Ascending aorta (tissue), 2 donors: ENCODE data around the gene FANCC. TPM values are rescaled to one million over a fixed set of nuclear protein-coding genes. Genes with fewer than 3 reads are reported as not detected.

Experiments used
- DNase-seq, 2 donors: peaks; one replicate each; pipeline ENCODE4 v3.0.0-alpha.2; 2019; ENCODE audit warnings: low spot score in 2 of 2
- H3K27ac ChIP-seq, 2 donors: fragments of 200-600 bp; sonication (generic); one replicate each; pipeline ENCODE4 v1.5.1; 2016 to 2017; ENCODE audit warnings: mild to moderate bottlenecking in 1 of 2
- H3K27me3 ChIP-seq: fragments of 200-600 bp; sonication (generic); one replicate; pipeline ENCODE4 v1.5.1; 2017
- H3K36me3 ChIP-seq, 2 donors: fragments of 200-600 bp; sonication (generic); one replicate each; pipeline ENCODE4 v1.5.1; 2016
- H3K4me1 ChIP-seq, 2 donors: fragments of 200-600 bp; sonication (generic); one replicate each; pipeline ENCODE4 v1.5.1; 2016 to 2017; ENCODE audit warnings: mild to moderate bottlenecking in 1 of 2
- H3K4me3 ChIP-seq, 2 donors: fragments of 200-600 bp; sonication (generic); one replicate each; pipeline ENCODE4 v1.5.1; 2016 to 2017; ENCODE audit warnings: mild to moderate bottlenecking in 1 of 2
- H3K9me3 ChIP-seq, 2 donors: fragments of 200-600 bp; sonication (generic); one replicate each; pipeline ENCODE4 v1.5.1; 2016
- intact Hi-C: fragments of 100-400 bp; cut with DNase I; formaldehyde crosslinking; loops from one replicate; pipeline ENCODE4 v1.15.1; 2023
- total RNA-seq: library from RNA; depleted of rRNA; stranded (reverse); fragments of >200 nt; gene quantifications from one replicate; pipeline ENCODE4 v1.1.0, GENCODE V29; 2016
- TF ChIP-seq, protein P1 (sequence below), 3 experiments: fragments of 200-600 bp in 2 of 3; fragments of 450-650 bp in 1 of 3; sonication (generic) in 2 of 3; IDR thresholded peaks; one replicate each; pipeline ENCODE4 v1.5.1; 2016 to 2019; ENCODE audit warnings: antibody characterized with exemption in 3 of 3, mild to moderate bottlenecking in 1 of 3, moderate library complexity in 1 of 3

Gene FANCC
- total RNA-seq, 1 donor from 2014 or later: 0.64 TPM

DNA sequence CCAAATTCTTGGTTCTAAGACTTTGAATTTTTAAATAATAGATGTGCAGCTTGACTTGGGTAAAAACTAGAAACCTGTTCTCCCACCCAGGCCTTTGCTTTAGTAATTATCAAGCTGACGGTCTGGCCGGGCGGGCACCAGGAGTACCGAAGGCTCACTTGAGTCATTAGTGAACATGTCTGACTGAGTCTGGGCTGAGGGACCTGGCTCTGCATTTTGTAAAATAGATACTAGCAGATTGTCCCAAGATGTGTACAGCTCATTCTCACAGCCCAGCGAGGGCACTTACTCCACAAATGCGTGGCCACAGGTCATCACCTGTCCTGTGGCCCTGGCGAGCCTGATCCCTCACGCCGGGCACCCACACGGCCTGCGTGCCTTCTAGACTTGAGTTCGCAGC is 216.2 kb downstream of the FANCC start:
- peak overlapping the region; percentile 84 to 95 for H3K27ac ChIP-seq
- intact Hi-C loops: no loop called here

DNA sequence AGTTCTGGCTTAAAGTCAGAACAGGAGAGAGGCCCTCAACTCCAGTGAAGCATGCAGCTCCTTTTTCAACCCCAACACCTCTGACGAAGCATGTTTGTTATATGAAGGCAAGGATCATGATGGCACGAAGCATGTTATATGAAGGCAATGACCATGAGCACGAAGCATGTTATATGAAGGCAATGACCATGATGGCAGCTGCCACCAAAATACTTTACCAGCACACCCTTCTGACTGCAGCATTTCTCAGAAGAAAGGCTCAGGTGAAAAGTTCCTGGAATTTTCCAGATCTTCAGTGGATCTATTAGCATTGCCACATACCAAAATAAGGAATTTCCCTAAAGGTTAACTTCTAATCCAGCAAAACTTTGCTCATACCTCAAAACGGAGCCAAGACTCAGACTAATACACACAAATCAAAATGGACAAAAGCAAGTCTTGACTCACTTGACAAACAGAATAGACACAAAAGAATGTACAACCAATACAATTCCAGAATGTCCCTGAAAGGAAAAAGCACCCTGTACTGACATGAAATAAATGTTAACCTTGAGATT is 217.4 kb downstream of the FANCC start:
- TF ChIP-seq, protein P1, sequence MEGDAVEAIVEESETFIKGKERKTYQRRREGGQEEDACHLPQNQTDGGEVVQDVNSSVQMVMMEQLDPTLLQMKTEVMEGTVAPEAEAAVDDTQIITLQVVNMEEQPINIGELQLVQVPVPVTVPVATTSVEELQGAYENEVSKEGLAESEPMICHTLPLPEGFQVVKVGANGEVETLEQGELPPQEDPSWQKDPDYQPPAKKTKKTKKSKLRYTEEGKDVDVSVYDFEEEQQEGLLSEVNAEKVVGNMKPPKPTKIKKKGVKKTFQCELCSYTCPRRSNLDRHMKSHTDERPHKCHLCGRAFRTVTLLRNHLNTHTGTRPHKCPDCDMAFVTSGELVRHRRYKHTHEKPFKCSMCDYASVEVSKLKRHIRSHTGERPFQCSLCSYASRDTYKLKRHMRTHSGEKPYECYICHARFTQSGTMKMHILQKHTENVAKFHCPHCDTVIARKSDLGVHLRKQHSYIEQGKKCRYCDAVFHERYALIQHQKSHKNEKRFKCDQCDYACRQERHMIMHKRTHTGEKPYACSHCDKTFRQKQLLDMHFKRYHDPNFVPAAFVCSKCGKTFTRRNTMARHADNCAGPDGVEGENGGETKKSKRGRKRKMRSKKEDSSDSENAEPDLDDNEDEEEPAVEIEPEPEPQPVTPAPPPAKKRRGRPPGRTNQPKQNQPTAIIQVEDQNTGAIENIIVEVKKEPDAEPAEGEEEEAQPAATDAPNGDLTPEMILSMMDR (IDR thresholded peaks at IDR 0.05): no peak
- H3K4me1 ChIP-seq: peaks cover 30 to 81% of the 10 kb centered on the region in 2 donors
- no peak overlapping the region for H3K4me3 ChIP-seq
- no peaks in the 10 kb centered on the region for H3K9me3 ChIP-seq
- peaks cover 3 to 29% of the 10 kb centered on the region in 2 donors for H3K36me3 ChIP-seq
- intact Hi-C loops: no loop called here
- peak overlapping the region; percentile 84 to 95 for H3K27ac ChIP-seq
- no peaks in the 10 kb centered on the region for H3K27me3 ChIP-seq
- DNase-seq: no peak

More for the DNA sequence above, 216.2 kb downstream of the FANCC start:
- Histone ChIP-seq H3K4me1 (peaks cover 30 to 85% of the 10 kb centered on the region in 2 donors), H3K4me3 (no peak overlapping the region), H3K9me3 (no peaks in the 10 kb centered on the region), H3K27me3 (no peaks in the 10 kb centered on the region), H3K36me3 (peaks cover 0 to 23% of the 10 kb centered on the region in 2 donors)
- DNase-seq: no peak
- TF ChIP-seq, protein P1 (IDR thresholded peaks at IDR 0.05): no peak

DNA sequence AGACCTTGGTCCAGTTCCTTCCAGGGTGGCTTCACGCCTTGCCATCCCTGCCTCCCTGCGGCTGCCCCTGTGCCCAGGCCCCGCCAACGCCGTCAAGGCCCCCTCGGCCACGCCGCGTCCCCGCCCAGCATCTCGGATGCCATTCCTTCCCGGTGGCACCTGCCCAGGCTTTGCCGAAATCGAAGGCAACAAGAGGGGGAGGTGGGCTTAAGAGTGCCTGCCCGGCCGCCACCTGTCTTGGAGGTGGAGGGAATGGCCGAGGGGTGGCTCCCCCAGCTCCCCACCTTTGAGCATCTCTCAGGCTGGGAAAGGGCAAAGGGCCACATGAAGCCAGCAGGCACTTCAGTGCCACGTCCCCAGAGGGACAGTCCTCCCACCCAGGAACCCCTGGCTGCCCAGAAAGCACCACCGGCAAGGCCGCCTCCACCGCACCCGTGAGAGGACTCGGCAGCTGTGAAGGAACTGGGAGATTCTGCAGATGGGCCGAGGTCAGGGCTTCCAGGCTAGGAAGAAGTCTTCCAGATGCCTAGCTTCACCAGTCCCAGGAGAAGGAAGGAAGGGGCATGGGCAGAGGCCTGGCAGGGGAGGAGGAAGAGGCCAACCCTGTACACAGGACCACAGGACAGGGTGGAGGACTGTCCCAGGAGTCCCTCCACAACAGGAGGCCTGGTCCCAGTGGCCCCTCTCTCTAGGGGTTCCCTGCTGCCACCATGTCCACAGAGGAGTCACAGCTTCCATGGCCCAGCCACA is 218.0 kb downstream of the FANCC start:
- no peaks in the 10 kb centered on the region for H3K27me3 ChIP-seq
- no peak overlapping the region for H3K4me3 ChIP-seq
- TF ChIP-seq, protein P1 (IDR thresholded peaks at IDR 0.05): no peak
- intact Hi-C loops: no loop called here
- peaks cover 3 to 33% of the 10 kb centered on the region in 2 donors for H3K36me3 ChIP-seq
- H3K4me1 ChIP-seq: peaks cover 30 to 79% of the 10 kb centered on the region in 2 donors
- H3K27ac ChIP-seq: peak overlapping the region; percentile 84 to 95
- no peak for DNase-seq
- H3K9me3 ChIP-seq: no peaks in the 10 kb centered on the region

DNA sequence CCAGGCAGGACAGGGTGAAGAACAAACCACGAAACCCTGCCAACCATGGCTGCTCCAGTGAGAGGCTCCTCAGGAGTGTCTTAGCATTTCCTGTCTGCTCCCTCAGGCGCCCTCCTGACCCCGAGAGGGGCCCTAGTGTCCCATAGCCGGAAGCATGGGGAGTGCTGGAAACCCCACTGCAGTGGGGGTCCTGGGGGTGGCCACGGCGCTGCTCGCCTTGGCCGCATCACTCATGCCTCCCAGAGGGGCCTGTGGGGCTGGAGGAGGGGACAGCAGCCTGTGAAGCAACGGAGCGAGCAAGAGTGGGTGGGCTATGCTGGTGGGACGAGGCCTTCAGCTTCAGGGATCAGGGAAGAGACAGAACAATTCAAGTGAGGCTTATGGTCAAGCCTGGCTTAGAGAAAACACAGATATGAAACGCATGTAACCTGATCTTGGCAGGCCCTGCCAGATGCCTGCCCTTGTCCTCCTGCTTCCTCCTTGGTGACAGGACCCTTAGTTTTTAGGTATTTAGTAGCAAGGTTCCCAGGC is 219.1 kb downstream of the FANCC start:
- H3K4me3 ChIP-seq: no peak overlapping the region
- no peaks in the 10 kb centered on the region for H3K27me3 ChIP-seq
- H3K27ac ChIP-seq: peak overlapping the region; percentile 84 to 95
- H3K4me1 ChIP-seq: peaks cover 24 to 72% of the 10 kb centered on the region in 2 donors
- intact Hi-C loops: no loop called here
- H3K9me3 ChIP-seq: no peaks in the 10 kb centered on the region
- H3K36me3 ChIP-seq: peaks cover 3 to 33% of the 10 kb centered on the region in 2 donors
- TF ChIP-seq, protein P1 (IDR thresholded peaks at IDR 0.05): no peak
- DNase-seq: no peak

DNA sequence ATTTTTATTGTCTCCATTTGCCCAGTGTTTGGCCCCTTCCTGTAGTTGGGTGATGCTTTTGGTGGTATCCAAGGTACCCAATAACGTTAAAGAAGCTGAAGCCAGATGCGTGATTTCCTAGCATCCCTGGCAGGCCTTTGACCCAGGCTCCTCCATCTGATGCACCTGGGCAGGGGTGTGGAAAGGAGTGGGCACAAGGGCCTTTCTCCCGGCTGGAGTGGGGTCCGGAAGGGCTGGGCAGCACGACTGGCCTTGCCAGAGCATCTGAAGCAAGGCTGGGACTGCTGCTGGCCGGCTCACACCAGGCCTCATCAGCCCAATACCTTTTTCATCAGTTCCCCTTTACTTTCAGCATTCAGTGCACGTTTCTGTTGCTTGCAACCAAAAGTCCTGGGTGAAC is 220.2 kb downstream of the FANCC start:
- H3K27ac ChIP-seq: peak overlapping the region; percentile 20 to 95
- intact Hi-C loops: no loop called here
- no peak overlapping the region for H3K4me3 ChIP-seq
- H3K9me3 ChIP-seq: no peaks in the 10 kb centered on the region
- DNase-seq: no peak
- peaks cover 17 to 66% of the 10 kb centered on the region in 2 donors for H3K4me1 ChIP-seq
- TF ChIP-seq, protein P1 (IDR thresholded peaks at IDR 0.05): no peak
- no peaks in the 10 kb centered on the region for H3K27me3 ChIP-seq
- H3K36me3 ChIP-seq: peaks cover 3 to 33% of the 10 kb centered on the region in 2 donors
